DND-41 (cell line): ENCODE measurements around the gene CHSY1.

Experiments used
- ATAC-seq: fragments of 200-7000 bp; cut with Tn5 transposase; 3 replicates; pipeline ENCODE4 v1.9.1; 2021; ENCODE audit warnings: low read depth; ENCODE audit not compliant: insufficient read depth
- DNase-seq: peaks from one replicate; pipeline ENCODE4 v3.0.0-alpha.2; 2020
- H2AFZ ChIP-seq: 2 replicates; pipeline ENCODE4 v1.6.0; 2012; ENCODE audit warnings: low read depth, low read length
- H3K27ac ChIP-seq: 2 replicates; pipeline ENCODE4 v1.5.1; 2012; ENCODE audit warnings: low read length, inconsistent platforms
- H3K27me3 ChIP-seq: fragments of 200-600 bp; sonication (generic); 2 replicates; pipeline ENCODE4 v1.6.0; 2012; ENCODE audit warnings: low read length, mild to moderate bottlenecking, inconsistent platforms; ENCODE audit not compliant: insufficient read depth, poor library complexity
- H3K36me3 ChIP-seq: 2 replicates; pipeline ENCODE4 v1.5.1; 2012; ENCODE audit warnings: low read length, inconsistent platforms; ENCODE audit not compliant: insufficient read depth
- H3K4me1 ChIP-seq: 2 replicates; pipeline ENCODE4 v1.5.1; 2012; ENCODE audit warnings: mild to moderate bottlenecking, low read length; ENCODE audit not compliant: insufficient read depth
- H3K4me2 ChIP-seq: 2 replicates; pipeline ENCODE4 v1.6.0; 2012; ENCODE audit warnings: mild to moderate bottlenecking, moderate library complexity, low read length, inconsistent platforms; ENCODE audit not compliant: insufficient read depth
- H3K4me3 ChIP-seq, 2 experiments: fragments of 200-600 bp in 1 of 2; shearing (Covaris generic) in 1 of 2; 2 replicates each; pipeline ENCODE4 v1.5.1; 2012 to 2016; ENCODE audit warnings: inconsistent platforms in 2 of 2, low read length in 2 of 2, mild to moderate bottlenecking in 2 of 2, low read depth in 1 of 2, moderate library complexity in 1 of 2
- H3K79me2 ChIP-seq: 2 replicates; pipeline ENCODE4 v1.6.0; 2012; ENCODE audit warnings: low read length, inconsistent platforms; ENCODE audit not compliant: insufficient read depth
- H3K9ac ChIP-seq: 2 replicates; pipeline ENCODE4 v1.6.0; 2012; ENCODE audit warnings: low read depth, mild to moderate bottlenecking, inconsistent platforms, low read length, moderate library complexity
- H3K9me3 ChIP-seq: 2 replicates; pipeline ENCODE4 v1.5.1; 2012; ENCODE audit warnings: low read length, moderate library complexity, mild to moderate bottlenecking, inconsistent platforms; ENCODE audit not compliant: insufficient read depth, severe bottlenecking
- H4K20me1 ChIP-seq: 2 replicates; pipeline ENCODE4 v1.6.0; 2012; ENCODE audit warnings: low read length; ENCODE audit not compliant: insufficient read depth
- CTCF ChIP-seq: IDR thresholded peaks from 2 replicates; pipeline ENCODE4 v1.5.1; 2012; ENCODE audit warnings: borderline replicate concordance, low read length, moderate library complexity, mild to moderate bottlenecking; ENCODE audit not compliant: poor library complexity, severe bottlenecking; ENCODE audit errors: extremely low read depth
- EZH2 ChIP-seq: IDR thresholded peaks from 3 replicates; pipeline ENCODE4 v1.6.1; 2012; ENCODE audit warnings: borderline replicate concordance, low read depth, mild to moderate bottlenecking, moderate library complexity, low read length, inconsistent platforms; ENCODE audit not compliant: severe bottlenecking

Gene CHSY1

GRCh38 chr15:101280007-101280406 is 28.2 kb upstream of the CHSY1 start:
- H4K20me1 ChIP-seq: peaks cover 9% of the 10 kb centered on the region; the same call in 1 of the 2 replicates
- H3K36me3 ChIP-seq: peaks cover 54% of the 10 kb centered on the region
- ATAC-seq: no peak
- no peak overlapping the region for H3K27ac ChIP-seq
- no peaks in the 10 kb centered on the region for H3K27me3 ChIP-seq
- peaks cover 23% of the 10 kb centered on the region for H3K4me1 ChIP-seq
- H2AFZ ChIP-seq: no peak overlapping the region
- no peak overlapping the region for H3K4me3 ChIP-seq
- H3K9me3 ChIP-seq: no peaks in the 10 kb centered on the region
- no peak overlapping the region for H3K4me2 ChIP-seq
- DNase-seq: no peak
- H3K9ac ChIP-seq: no peak overlapping the region
- H3K79me2 ChIP-seq: peaks cover 18% of the 10 kb centered on the region
- TF ChIP-seq EZH2 (no peak), CTCF (no peak)

- no peaks in the 10 kb centered on the region for H3K27me3 ChIP-seq
- ATAC-seq: no peak
- peak overlapping the region; percentile 65 for H2AFZ ChIP-seq
- H4K20me1 ChIP-seq: peaks cover 5% of the 10 kb centered on the region; the same call in 1 of the 2 replicates
- peak overlapping the region in 1 of 2 experiments; percentile 97; a peak in 2 of 4 replicates for H3K4me3 ChIP-seq
- no peak for TF ChIP-seq EZH2
- TF ChIP-seq CTCF: no peak
- peak overlapping the region; percentile 86 for H3K4me2 ChIP-seq
- H3K9ac ChIP-seq: peak overlapping the region; percentile 76; the same call in 1 of the 2 replicates
- peaks cover 23% of the 10 kb centered on the region for H3K4me1 ChIP-seq
- no peaks in the 10 kb centered on the region for H3K9me3 ChIP-seq
- DNase-seq: no peak
- H3K27ac ChIP-seq: no peak overlapping the region
- H3K36me3 ChIP-seq: peaks cover 54% of the 10 kb centered on the region
- H3K79me2 ChIP-seq: peaks cover 18% of the 10 kb centered on the region
Measured at GRCh38 chr15:101277943-101278564, 26.2 kb upstream of the CHSY1 start.

GRCh38 chr15:101277038-101277822 is 25.4 kb upstream of the CHSY1 start, which contains the start of gene SELENOS:
TSS of gene SELENOS (minus strand) at chr15:101277485. CDS start at chr15:101277417, 68 bp downstream.
- peaks cover 23% of the 10 kb centered on the region for H3K4me1 ChIP-seq
- ATAC-seq: peak; percentile 93
- no peak for TF ChIP-seq EZH2
- TF ChIP-seq CTCF: no peak
- H2AFZ ChIP-seq: peak within 1 kb of the TSS; percentile 82
- peak within 1 kb of the TSS; percentile 76 for H3K9ac ChIP-seq
- H3K9me3 ChIP-seq: no peaks in the 10 kb centered on the region
- peak within 1 kb of the TSS; percentile 69 for H3K27ac ChIP-seq
- peaks cover 18% of the 10 kb centered on the region for H3K79me2 ChIP-seq
- H3K27me3 ChIP-seq: no peaks in the 10 kb centered on the region
- peaks cover 5% of the 10 kb centered on the region; the same call in 1 of the 2 replicates for H4K20me1 ChIP-seq
- DNase-seq: peak; percentile 83
- peaks cover 52% of the 10 kb centered on the region for H3K36me3 ChIP-seq
- H3K4me2 ChIP-seq: peak within 1 kb of the TSS; percentile 86
- peak within 1 kb of the TSS; percentile 72 to 97 for H3K4me3 ChIP-seq
